DMS 273 treated with DMSO at 0.1 percent for 48 hours (cell line): ENCODE results near the gene ALG1.
"Not testable (repeated sequence)": the region's sequence is repeated elsewhere in the genome, so short reads cannot be mapped to it uniquely, and the experiment has no call there.

Experiments
- DNase-seq: peaks from one replicate; lab custom pipeline; 2025; lab: John Stamatoyannopoulos, UW

Gene ALG1

DNA sequence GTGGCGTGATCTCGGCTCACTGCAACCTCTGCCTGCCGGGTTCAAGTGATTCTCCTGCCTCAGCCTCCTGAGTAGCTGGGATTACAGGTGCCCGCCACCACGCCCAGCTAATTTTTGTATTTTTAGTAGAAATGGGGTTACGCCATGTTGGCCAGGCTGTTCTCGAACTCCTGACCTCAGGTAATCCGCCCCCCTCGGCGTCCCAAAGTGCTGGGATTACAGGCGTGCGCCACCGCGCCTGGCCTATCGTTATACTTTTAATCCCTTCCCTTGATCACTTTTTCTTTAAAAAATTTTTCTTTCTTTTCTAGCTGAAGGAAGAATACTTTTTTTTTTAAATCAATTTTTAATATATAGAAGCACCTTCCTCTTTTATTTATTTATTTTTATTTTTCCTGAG lies 2.1 kb downstream of the ALG1 start:
- not testable (repeated sequence) for DNase-seq

DNA sequence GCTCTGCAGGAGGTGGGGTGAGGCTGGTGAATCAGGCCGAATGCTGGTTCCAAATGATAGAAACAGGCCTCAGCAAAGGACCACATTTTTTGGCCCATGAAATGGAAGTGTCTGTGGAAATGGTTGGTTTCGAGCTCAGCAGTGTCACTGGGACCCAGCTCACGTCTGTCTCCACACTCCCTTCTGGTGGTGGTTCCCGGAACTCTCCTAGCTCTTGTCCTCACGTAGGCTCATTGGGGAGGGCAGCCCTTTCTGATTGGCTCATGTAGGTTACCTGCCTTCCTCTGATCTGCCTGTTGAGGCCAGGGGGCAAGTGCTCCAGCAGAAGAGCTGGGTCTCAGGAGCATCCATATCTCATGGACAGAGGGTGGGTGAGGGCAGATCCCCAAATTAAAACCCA lies 4.0 kb downstream of the ALG1 start:
- DNase-seq, result no peak

DNA sequence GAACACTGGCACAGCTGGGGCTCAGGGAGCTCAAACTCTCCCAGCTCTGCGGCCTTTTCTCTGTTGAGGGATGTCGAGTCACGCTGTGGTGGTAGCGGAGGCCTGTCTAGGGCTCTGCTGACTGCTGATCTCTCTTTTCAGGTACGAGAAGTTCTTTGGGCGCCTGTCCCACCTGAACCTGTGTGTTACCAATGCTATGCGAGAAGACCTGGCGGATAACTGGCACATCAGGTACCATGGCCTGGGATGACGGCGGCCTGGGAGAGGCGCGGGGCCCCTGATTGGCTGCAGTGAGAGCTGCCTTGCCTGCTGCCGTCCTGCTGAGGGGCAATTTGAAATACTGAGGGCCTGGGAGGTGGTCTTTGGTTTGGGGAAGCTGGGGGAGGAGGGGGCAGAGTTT lies 5.7 kb downstream of the ALG1 start:
- no peak for DNase-seq

DNA sequence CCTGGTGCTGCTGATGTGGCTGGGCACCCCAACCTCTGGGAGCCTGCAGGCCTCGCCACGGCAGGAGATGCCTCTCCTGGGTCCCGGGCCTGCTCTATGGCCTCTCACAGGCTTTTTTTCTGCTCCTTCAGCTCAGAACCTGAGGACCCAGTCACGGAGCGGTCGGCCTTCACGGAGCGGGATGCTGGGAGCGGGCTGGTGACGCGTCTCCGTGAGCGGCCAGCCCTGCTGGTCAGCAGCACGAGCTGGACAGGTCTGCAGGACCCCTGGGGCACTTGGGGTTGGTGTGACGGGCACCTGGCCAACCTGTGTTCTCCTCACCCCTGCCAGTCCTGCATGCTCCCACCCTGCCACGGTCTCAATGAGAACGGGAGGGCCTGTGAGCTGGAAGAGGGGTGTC lies 7.0 kb downstream of the ALG1 start:
- DNase-seq, result no peak

DNA sequence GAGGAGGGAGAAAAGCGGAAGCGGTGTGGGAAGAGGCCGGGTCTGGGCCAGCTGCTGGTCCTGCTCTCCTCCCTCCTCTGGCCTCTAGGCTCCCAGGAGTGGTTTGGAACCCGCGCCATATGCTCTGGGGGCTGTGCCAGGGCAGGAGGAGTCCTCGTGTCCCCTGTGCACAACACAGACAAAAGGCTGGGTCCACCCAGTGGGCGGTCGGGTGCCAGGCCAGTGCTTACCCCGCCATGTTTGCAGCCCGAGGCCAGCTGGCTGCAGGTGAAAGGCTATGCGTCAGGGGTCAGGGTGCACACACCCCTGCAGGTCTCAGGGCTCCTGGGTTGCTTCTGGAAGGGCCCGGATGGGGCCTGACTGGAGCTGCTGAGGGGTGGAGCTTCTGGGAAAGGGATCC lies 8.8 kb downstream of the ALG1 start:
- DNase-seq, result peak; percentile 28

DNA sequence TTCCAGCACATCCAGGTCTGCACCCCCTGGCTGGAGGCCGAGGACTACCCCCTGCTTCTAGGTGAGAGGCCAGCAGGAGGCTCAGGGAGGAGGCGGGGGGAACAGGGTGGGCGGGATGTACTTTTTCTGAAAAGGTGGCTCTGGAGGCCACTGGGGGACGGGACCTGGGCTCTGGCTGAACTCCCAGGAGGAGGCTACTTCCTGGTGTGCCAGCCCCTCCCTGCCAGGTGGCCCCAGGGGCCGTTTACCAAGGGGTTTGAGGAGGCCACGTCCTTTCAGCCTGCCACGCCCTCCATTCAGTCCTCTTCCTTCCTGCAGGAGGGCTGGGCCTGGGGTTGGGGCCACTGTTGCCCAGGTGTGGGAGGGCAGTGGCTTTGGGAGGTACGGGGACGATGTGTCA lies 9.4 kb downstream of the ALG1 start:
- DNase-seq, result not testable (repeated sequence)

DNA sequence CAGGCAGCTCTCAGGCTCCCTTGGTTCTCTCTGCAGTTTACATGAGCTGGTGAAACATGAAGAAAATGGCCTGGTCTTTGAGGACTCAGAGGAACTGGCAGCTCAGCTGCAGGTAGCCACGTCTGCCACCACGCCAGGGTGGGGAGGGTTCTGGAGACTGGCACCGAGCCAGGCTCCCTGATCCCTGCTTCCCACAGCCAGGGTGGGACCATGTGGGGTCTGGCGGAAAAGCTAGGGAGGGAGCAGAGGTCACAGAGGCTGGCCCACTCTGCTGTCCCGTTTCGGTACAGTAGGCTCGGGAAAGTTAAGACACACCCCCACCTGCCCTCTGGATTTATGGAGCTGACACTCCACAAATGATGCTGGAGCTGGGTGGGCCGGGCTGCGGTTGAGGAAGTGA lies 12.0 kb downstream of the ALG1 start:
- not testable (repeated sequence) for DNase-seq

DNA sequence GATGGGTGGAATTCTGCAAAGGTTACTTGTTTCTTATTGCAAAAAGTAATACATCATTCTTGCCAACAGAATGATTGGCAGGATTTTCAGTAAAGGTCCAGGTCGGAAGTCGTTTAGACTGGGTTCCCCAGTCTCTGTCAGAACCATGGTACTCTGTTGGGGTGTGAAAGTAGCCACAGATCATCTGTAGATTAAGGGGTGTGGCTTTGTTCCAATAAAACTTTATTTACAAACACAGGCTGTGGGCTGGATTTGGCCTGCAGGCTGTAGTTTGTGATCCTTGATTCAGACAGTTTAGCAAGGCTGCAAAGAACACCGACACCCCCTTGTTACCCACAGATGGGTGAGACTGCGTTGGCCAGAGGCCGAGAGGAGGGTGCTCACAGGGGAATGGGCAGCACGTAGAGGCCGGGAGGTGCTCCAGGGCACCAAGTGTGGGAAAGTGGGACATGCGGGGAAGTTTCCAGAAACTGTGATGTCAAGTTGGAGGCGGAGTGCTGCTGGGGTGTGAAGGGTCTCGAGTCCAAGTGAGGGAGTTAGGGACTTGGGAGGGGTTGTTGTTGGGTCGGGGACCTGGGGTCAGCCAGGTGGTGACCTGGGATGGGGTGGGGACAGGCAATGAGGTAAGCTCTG lies 12.6 kb downstream of the ALG1 start:
- not testable (repeated sequence) for DNase-seq

DNA sequence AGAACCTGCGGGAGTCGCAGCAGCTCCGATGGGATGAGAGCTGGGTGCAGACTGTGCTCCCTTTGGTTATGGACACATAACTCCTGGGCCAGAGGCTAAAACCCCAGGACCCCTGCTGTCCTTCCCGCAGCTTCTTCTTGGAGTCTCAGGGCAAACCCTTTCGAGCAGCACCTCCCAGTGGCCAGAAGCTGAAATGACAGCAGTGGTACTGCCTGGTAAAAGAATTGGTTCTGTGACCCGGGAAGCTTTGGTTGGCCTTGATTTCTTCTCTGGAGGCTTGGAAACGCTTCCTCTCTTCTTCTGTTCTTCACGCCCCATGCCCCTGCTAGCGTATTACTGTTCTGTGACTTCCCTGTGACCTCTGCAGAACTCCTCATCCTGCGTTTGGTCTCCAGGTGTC lies 13.2 kb downstream of the ALG1 start:
- DNase-seq, result not testable (repeated sequence)

DNA sequence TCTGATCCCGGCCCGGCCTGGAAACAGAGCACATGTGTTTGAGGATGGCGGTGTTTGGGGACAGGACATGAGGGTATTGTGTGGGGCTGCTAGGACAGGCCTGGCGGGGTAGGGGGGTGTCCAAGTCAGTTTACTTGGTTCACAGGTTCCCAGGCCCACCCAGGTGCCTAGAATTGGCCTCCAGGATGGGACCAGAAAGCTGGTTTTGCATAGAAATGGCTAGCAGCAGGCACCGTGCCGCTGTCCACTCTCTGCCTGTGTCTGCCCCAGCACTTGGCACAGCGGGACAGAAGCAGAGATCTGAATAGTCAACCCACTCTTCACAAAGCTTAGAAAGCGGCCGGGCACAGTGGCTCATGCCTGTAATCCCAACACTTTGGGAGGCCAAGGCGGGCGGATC lies 14.1 kb downstream of the ALG1 start:
- DNase-seq, result not testable (repeated sequence)

DNA sequence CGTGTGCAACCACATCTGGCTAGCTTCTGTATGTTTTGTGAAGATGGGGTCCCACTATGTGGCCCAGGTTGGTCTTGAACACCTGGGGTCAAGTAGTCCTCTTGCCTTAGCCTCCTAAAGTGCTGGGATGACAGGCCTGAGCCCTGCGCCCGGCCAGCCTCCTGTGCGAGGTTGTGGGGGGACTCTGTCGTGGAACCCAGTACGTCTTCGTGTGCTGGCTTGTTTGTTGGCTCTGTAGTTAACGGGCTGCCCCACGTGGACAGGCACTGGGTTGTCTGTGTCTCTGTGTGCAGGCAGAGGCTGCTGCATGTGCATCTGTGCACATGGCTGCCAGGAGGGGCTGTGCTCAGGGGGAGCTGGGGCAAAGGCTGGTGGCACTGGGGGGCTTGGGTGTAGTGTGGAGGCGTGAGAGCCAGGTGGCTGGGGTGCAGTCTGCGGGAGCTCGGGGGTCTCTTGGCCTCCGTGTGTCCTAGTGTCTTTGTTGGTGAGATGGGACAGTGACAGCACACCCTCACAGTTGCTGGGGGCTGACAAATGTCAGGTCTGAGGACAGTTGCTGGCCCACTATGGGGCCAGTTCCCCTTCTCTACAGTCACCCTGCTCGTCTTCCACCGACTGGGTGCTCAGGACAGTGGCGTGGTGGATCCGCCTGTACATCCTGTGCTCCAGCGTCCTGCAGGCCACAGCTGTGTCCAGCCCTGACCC lies 16.6 kb downstream of the ALG1 start:
- DNase-seq, result not testable (repeated sequence)

DNA sequence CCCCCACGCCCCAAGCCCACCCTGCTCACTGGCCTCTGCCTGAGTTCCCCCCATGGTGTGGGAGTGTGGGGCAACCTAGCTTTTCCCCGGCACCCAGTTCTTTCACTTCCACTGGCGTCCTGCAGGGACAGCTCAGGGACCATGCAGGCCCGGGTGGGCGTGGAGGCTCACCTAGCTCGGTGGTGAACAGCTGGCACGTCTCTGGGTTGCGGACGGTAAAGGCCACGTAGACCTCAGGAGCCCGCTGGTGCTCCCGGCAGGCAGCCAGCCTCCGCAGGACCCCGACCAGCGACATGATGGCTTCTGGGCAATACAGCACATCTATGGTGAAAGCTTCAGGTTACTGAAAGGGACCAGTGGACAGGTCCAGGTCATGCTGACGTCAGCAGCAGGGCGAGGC lies 17.3 kb downstream of the ALG1 start:
- DNase-seq, result not testable (repeated sequence)

DNA sequence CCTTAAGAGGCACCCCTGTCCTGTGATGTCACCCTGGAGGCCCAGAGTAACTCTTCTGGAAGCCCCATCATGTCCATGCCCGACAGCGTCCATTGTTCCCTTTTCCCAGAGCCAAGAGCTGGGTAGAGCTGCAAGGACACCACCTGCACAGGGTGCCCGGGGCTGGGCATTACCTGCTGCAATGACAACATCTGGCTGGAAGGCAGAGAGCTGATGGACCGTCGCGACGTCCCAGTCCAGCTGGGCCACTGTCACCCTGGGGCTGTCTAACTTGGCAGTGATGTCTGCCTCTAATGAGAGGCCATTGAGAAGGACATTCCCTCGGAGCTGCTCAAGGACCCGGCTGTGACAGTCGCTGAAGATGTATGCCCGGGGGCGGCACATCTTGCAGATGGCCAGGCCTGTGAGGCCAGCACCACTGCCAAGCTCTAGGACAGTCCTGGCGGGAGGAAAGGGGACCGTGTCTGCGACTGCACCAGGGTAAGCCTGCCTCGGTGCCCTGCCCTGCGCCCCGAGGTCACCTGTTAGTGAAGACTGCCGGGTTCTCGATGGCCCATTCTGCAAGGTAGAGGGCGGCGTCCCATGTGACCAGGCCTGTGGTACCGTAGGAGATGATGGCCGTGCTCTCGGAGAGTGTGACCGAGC lies 18.4 kb downstream of the ALG1 start:
- DNase-seq, result not testable (repeated sequence)

DNA sequence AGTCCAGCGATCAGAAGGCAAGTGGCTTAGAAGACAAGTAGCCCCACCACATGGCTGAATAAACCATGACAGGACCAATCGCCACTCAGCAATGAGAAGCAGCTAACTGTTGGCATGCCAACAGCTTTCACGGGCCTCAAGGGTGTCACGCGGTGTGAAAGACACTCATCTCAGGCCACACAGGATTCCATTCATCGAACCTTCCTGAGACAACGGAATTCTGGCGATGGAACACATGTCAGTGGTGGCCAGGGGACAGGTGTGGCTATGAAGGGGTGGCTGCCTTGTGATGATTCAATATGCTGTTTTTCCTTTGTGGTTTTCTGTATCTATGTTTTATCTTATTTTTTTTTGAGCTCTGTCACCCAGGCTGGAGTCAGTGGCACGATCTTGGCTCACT lies 18.9 kb downstream of the ALG1 start:
- DNase-seq, result not testable (repeated sequence)

DNA sequence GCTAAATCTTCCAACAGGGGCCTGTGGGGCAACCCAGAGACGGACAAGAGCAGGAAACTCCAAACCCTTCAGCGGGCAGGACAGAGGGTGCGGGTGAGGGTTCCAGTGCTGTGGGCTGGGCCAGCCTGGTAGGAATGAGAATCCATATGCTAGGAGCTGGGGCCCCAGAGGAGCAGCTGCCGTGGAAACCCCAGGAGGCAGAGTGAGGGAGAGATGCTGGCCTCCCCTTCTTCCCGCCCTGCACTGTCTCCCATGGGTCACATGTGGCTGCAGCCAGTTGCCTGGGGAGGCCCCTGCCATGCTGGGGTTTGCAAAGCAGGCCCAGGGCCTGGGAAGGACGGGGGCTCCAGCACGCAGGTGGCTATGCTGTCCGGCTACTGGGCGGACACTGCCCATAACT lies 21.4 kb downstream of the ALG1 start:
- DNase-seq, result not testable (repeated sequence)

DNA sequence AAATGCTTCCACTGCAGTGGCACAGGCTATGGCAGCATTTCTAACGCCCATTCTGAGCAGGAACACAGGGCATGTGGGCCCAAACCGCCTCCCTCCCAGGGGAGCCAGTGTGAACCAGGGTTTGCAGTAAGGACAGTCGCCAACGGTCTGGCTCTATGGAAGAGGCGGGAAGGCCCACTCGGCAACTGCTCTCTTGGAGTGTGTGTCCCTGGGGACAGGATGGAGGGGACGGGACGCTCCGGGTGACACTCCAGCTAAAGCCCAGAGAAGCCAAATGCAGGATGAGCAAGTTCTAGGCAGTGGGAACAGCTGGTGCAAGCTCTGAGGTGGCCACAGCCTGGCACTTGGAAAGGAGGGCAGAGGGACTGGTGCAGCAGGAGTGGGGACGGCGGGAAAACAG lies 22.1 kb downstream of the ALG1 start:
- DNase-seq, result not testable (repeated sequence)

DNA sequence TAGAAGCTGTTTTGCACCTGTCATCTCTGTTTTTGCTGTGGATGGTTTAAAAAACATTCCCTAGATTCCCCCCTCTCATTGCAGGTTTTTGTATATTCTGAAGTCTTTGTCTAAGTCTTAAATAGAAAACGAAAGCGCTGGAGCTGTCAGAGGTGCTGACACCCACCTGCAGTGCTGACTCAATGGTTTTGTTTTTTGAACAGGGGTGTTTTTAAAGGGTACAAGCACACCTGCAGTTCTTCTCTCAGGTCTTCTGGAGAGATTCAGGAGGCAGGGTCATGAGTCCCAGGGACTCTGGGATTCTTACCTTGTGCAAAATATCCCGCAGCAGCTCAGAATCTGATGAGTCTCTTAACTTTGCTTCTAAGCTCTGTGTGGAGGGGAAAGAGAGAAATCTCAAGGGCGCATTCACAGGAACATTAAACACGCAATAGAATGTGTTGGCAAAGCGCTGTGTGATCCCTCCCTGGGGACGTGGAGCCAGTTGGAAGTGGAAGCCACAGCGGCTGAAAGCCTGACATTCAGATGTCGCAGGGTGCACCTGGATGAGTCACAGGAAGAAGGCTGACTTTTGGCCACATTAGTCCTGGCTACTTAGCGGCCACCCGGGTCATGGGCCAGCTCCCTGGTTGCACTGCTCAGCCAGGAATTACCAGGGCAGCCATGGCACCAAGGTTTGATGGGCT lies 23.6 kb downstream of the ALG1 start:
- not testable (repeated sequence) for DNase-seq

DNA sequence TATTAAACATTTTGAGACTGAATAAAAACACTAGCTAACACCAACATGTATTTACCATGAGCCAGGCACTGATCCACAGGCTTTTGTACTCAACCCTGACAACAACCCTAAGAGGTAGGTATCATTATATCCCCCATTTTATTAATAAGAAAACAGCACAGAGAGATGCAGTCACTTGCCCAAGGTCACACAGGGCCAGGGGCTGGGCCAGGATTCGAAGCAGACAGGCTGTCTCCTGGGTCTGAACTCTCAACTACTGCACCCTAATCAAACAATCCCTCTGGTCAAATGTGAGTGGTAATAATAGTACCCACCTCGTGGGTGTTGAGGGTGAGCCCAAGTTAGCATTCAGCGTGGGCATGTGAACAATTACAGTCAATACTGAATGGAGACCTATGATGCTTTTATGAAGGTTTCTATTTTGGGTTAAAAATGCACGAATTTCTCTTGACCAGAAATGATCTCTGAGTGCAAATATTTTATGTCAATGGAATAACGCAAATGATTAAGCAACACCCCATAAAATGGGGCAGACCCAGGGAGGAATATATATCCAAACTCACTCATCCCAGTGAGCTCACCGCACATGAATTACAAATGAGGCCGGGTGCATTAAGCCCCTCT lies 24.9 kb downstream of the ALG1 start:
- DNase-seq, result not testable (repeated sequence)

DNA sequence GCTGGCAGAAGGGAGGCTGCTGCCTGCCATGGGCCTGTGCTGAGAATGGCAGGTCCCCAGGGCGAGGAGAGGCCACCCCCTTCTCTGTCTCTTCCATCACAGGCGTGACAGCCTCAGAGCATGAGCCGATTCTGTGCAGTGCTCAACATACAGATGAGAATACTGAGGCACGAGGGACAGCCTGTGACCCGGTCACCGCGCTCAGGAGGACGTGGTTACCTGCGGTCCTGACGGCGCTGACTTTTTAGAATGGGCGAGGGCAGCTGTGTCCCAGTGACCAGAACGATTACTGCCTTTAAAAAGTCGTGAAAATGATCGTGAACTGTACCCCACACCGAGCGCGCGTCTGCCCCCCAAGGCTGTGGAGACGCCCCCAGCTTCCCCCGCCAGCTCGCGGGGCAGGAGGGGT lies 25.4 kb downstream of the ALG1 start:
- not testable (repeated sequence) for DNase-seq

DNA sequence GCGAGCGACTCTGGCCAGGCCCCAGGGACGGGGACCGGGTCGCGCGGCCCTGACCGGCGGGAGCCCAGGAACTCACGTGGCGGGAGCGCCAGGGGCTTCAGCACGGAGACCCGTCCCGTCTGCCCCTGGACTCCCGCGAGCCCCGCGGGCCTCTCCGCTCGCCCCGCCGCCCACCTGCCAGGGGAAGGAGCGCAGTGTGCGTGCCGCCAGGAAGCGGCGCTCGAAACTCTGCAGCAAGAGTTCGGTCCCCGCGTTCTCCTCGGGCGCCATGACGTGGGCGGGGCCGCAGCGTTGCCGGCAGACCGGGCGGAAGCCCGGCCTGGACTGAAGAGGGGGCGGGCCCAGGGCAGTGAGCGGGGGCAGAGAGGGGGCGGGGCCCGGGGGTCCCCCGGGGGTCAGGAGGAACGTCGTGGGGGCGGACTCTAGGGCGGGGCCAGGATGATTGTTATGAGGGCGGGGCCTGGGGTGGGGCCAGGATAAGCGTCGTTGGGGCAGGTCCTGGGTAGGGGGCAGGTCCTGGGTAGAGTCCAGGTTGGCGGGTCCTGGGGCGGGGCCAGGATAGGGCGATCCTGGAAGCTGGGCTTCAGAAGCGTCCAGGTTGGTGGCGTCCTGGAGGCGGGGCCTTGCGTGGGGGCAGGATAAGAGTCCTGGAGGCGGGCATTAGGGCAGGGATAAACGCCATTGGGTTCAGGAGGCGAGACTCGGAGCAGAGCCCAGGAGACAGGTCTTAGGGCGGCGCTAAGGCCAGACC lies 26.0 kb downstream of the ALG1 start, which contains the start of gene EEF2KMT:
EEF2KMT (minus strand) TSS at position 326 of the 751 bp plus-strand sequence; CDS start at position 270, 56 bp downstream.
- DNase-seq, result peak; percentile 96
